T-helper 2 cell treated with Interferon-gamma antibody and Interleukin-4, amounts not matched to agents 5 μg/mL and 100 μg/mL, for 36 hours (primary cell): Measurements from ENCODE around the gene SERINC2.

Experiments used
- DNase-seq: peaks from one replicate; pipeline ENCODE4 v3.0.0; 2021; ENCODE audit warnings: low spot score
- H3K27ac Mint-ChIP-seq: one replicate; pipeline ENCODE4 v1.8.0; 2021; ENCODE audit warnings: mild to moderate bottlenecking, mixed read lengths
- H3K27me3 Mint-ChIP-seq: one replicate; pipeline ENCODE4 v1.8.0; 2021; ENCODE audit warnings: low read depth, mixed read lengths
- H3K36me3 Mint-ChIP-seq: one replicate; pipeline ENCODE4 v1.8.0; 2021; ENCODE audit warnings: low read depth, mixed read lengths
- H3K4me1 Mint-ChIP-seq: one replicate; pipeline ENCODE4 v1.8.0; 2021; ENCODE audit warnings: low read depth, mixed read lengths
- H3K4me3 Mint-ChIP-seq: one replicate; pipeline ENCODE4 v1.8.0; 2022; ENCODE audit warnings: mild to moderate bottlenecking, moderate library complexity, mixed read lengths
- H3K9me3 Mint-ChIP-seq: one replicate; pipeline ENCODE4 v1.8.0; 2021; ENCODE audit warnings: mixed read lengths

SERINC2 gene

DNA sequence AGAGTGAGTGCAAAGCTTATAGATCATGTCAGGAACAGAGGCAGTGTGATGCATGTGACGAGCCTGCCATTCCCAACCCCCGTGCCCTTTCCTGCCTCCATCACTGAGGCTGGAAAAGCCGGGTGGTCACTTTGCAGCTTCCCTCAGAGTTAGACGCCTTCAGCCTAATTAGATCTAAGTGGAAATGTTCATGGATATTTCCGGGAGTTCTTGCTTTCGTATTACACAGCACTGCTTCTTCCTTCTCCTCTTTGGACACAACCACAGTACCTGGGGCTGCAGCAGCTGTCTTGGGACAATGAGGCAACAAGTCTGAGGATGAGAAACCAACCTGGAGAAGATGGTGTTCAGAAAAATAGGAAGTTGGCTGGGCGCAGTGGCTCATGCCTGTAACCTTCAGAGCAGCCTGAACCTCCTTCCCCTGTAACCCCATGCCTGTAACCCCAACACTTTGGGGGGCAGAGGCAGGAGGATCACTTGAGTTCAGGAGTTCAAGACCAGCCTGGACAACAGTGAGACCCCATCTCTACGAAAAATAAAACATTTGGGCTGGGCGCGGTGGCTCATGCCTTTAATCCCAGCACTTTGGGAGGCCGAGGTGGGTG lies 24.5 kb downstream of the SERINC2 start:
- no peak for DNase-seq
- H3K36me3 Mint-ChIP-seq, result no peaks in the 10 kb centered on the region
- H3K27ac Mint-ChIP-seq, result no peak overlapping the region
- peaks cover 1% of the 10 kb centered on the region for H3K27me3 Mint-ChIP-seq
- no peak overlapping the region for H3K4me3 Mint-ChIP-seq
- no peaks in the 10 kb centered on the region for H3K9me3 Mint-ChIP-seq
- no peaks in the 10 kb centered on the region for H3K4me1 Mint-ChIP-seq

- no peak overlapping the region for H3K27ac Mint-ChIP-seq
- H3K27me3 Mint-ChIP-seq, result peaks cover 1% of the 10 kb centered on the region
- H3K9me3 Mint-ChIP-seq, result no peaks in the 10 kb centered on the region
- no peaks in the 10 kb centered on the region for H3K36me3 Mint-ChIP-seq
- no peak for DNase-seq
- H3K4me3 Mint-ChIP-seq, result no peak overlapping the region
- H3K4me1 Mint-ChIP-seq, result no peaks in the 10 kb centered on the region
Observed at GRCh38 chr1:31439276-31439675, 26.3 kb downstream of the SERINC2 start.

DNA sequence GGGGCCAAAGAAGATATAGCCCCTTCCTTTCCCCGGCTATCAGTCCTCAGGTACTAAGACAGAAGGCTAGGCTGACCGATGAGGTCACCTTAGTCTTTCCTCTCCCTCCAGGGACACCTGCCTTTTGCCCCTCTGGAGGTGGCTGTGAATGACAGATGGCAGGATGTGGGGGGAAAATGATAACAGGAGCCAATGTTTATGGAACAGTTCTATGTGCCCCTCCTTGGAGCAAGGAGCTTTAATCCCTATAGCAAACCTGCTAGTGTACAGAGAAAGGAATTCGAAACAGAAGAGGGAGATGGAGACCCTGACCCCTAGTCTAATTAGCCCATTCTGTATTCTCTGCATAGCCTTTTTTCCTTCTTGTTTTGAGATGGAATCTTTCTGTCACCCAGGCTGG lies 28.1 kb downstream of the SERINC2 start:
- Mint-ChIP-seq H3K4me3 (no peak overlapping the region), H3K27me3 (peaks cover 1% of the 10 kb centered on the region), H3K27ac (no peak overlapping the region), H3K9me3 (no peaks in the 10 kb centered on the region), H3K4me1 (peaks cover 3% of the 10 kb centered on the region), H3K36me3 (no peaks in the 10 kb centered on the region)
- no peak for DNase-seq

DNA sequence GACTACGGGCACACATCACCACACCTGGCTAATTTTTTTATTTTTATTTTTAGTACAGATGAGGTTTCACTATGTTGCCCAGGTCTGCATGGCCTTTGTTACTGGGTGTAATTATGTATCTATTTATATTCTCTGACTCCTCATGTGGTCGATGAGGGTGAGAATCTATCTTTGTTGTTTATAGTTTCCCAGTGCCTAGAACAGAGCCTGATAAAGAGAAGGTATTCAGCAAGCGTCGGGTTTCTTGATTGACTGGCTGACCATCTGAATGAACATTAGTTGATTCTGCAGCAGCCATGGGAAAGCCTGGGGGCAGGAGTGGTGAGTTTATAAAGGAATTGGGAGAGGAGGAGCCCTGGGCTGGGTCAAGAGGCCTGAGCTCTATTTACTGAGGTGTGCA lies 28.5 kb downstream of the SERINC2 start:
- no peak overlapping the region for H3K4me3 Mint-ChIP-seq
- H3K36me3 Mint-ChIP-seq, result no peaks in the 10 kb centered on the region
- peaks cover 3% of the 10 kb centered on the region for H3K4me1 Mint-ChIP-seq
- peaks cover 1% of the 10 kb centered on the region for H3K27me3 Mint-ChIP-seq
- H3K9me3 Mint-ChIP-seq, result no peaks in the 10 kb centered on the region
- H3K27ac Mint-ChIP-seq, result no peak overlapping the region
- DNase-seq, result no peak

GRCh38 chr1:31441970-31442647 lies 29.1 kb downstream of the SERINC2 start:
- Mint-ChIP-seq H3K4me3 (no peak overlapping the region), H3K27ac (no peak overlapping the region), H3K9me3 (no peaks in the 10 kb centered on the region), H3K4me1 (peaks cover 3% of the 10 kb centered on the region), H3K27me3 (peaks cover 1% of the 10 kb centered on the region), H3K36me3 (no peaks in the 10 kb centered on the region)
- no peak for DNase-seq

- Mint-ChIP-seq H3K4me3 (no peak overlapping the region), H3K9me3 (no peaks in the 10 kb centered on the region), H3K27ac (no peak overlapping the region), H3K27me3 (no peaks in the 10 kb centered on the region), H3K36me3 (no peaks in the 10 kb centered on the region), H3K4me1 (peaks cover 3% of the 10 kb centered on the region)
- no peak for DNase-seq
Observed at GRCh38 chr1:31442648-31442994, 29.6 kb downstream of the SERINC2 start.

- peaks cover 3% of the 10 kb centered on the region for H3K4me1 Mint-ChIP-seq
- H3K9me3 Mint-ChIP-seq, result no peaks in the 10 kb centered on the region
- H3K27ac Mint-ChIP-seq, result no peak overlapping the region
- no peak for DNase-seq
- H3K4me3 Mint-ChIP-seq, result no peak overlapping the region
- peaks cover 3% of the 10 kb centered on the region for H3K27me3 Mint-ChIP-seq
- no peaks in the 10 kb centered on the region for H3K36me3 Mint-ChIP-seq
Observed at GRCh38 chr1:31443673-31444072, 30.7 kb downstream of the SERINC2 start.

- no peak overlapping the region for H3K4me3 Mint-ChIP-seq
- H3K36me3 Mint-ChIP-seq, result no peaks in the 10 kb centered on the region
- H3K4me1 Mint-ChIP-seq, result peaks cover 3% of the 10 kb centered on the region
- peaks cover 3% of the 10 kb centered on the region for H3K27me3 Mint-ChIP-seq
- H3K27ac Mint-ChIP-seq, result no peak overlapping the region
- H3K9me3 Mint-ChIP-seq, result no peaks in the 10 kb centered on the region
- no peak for DNase-seq
Observed at GRCh38 chr1:31444725-31445448, 31.9 kb downstream of the SERINC2 start.

DNA sequence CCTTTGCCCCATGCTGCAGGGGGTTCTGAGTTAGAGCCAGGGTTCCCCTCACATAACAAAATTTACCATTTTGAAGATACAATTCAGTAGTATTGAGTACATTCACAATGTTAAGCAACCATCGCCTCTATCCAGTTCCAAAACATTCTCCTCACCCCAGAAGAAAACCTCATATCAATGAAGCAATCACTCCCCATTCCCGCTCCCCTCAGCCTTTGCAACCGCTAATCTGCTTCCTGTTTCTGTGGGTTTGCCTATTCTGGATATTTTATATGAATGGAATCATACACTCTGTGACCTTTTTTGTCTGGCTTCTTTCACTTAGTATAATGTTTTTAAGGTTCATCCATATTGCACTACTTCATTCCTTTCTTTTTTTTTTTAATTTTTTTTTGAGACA lies 32.9 kb downstream of the SERINC2 start:
- Mint-ChIP-seq H3K27ac (no peak overlapping the region), H3K4me1 (peaks cover 3% of the 10 kb centered on the region), H3K4me3 (no peak overlapping the region), H3K9me3 (no peaks in the 10 kb centered on the region), H3K27me3 (peaks cover 3% of the 10 kb centered on the region), H3K36me3 (no peaks in the 10 kb centered on the region)
- no peak for DNase-seq

DNA sequence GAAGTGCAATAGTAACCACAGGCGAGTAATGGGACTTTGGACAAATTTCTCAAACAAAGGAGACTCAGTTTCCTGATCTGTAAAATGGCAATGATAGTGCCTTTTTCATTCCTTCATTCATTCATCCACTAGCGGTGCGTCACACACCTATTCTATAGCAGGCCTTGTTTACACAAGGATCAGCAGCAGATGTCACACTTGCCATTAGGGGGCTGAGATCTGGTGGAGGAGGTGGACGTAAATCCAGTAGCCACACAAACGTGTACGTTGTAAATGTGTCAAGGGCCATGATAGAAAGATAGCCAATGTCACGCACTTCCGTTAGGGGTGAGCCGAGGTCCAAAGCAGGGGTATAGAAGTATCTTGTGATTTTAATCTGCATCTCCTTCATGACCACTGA lies 34.2 kb downstream of the SERINC2 start:
- H3K4me3 Mint-ChIP-seq, result no peak overlapping the region
- peaks cover 3% of the 10 kb centered on the region for H3K27me3 Mint-ChIP-seq
- H3K9me3 Mint-ChIP-seq, result no peaks in the 10 kb centered on the region
- DNase-seq, result no peak
- H3K36me3 Mint-ChIP-seq, result no peaks in the 10 kb centered on the region
- no peak overlapping the region for H3K27ac Mint-ChIP-seq
- peaks cover 3% of the 10 kb centered on the region for H3K4me1 Mint-ChIP-seq

DNA sequence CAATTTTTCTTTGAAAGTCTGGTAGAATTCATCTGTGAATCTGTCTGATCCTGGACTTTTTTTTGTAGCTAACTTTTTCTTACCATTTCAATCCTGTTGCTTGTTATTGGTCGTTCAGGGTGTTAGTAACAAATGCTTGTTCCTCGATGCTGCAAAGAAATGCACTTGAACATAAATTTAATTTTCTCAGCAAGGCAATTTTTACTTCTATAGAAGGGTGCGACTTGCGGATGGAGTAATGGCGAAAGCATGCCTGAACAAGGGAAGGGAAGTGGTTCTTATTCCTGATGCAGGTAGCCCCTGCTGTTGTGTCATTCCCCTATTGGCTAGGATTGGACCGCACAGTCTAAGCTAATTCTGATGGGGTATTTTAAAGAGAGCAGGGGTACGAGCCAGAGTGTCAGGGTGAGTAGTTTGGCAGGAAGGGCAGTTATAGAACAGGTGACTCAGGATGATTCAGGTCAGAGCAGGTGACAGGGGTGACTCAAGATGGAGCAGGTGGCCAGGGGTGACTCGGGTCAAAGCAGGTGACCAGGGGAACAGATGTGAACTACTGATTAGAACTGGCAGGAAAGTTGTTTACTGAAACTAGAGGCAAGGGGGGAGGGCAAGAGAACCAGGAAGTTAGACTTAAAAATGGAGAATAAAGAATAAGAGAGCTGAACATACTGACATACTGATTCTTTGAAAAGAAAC lies 40.5 kb downstream of the SERINC2 start:
- H3K4me1 Mint-ChIP-seq, result no peaks in the 10 kb centered on the region
- H3K4me3 Mint-ChIP-seq, result no peak overlapping the region
- no peak overlapping the region for H3K27ac Mint-ChIP-seq
- no peaks in the 10 kb centered on the region for H3K36me3 Mint-ChIP-seq
- H3K27me3 Mint-ChIP-seq, result peaks cover 4% of the 10 kb centered on the region
- H3K9me3 Mint-ChIP-seq, result peaks cover 33% of the 10 kb centered on the region
- no peak for DNase-seq

- no peaks in the 10 kb centered on the region for H3K36me3 Mint-ChIP-seq
- peaks cover 43% of the 10 kb centered on the region for H3K9me3 Mint-ChIP-seq
- H3K4me1 Mint-ChIP-seq, result no peaks in the 10 kb centered on the region
- DNase-seq, result no peak
- H3K27me3 Mint-ChIP-seq, result peaks cover 8% of the 10 kb centered on the region
- no peak overlapping the region for H3K4me3 Mint-ChIP-seq
- H3K27ac Mint-ChIP-seq, result no peak overlapping the region
Observed at GRCh38 chr1:31458287-31458896, 45.4 kb downstream of the SERINC2 start.

DNA sequence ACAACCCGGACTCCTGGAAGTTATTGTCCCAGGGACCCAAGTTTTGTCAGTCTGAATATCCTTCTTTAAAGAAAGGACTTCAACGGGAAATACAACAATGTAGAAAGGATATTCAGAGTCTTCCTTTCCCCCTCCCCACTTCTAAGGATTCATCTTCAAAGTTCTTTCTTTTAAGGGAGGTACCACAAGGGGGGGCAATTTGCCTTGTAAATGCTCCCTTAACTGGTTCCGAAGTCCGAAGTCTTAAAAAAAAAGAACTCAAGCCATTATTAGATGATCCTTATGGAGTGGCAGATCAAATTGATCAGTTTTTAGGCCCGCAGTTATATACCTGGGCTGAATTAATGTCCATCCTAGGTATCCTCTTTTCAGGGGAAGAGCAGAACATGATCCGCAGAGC lies 47.0 kb downstream of the SERINC2 start:
- H3K4me3 Mint-ChIP-seq, result no peak overlapping the region
- H3K27ac Mint-ChIP-seq, result no peak overlapping the region
- DNase-seq, result no peak
- peaks cover 5% of the 10 kb centered on the region for H3K27me3 Mint-ChIP-seq
- H3K36me3 Mint-ChIP-seq, result no peaks in the 10 kb centered on the region
- H3K4me1 Mint-ChIP-seq, result no peaks in the 10 kb centered on the region
- H3K9me3 Mint-ChIP-seq, result peaks cover 39% of the 10 kb centered on the region
